Ramos (cell line): Measurements from ENCODE around the gene KRTAP4-4.
"Not testable (repeated sequence)": the region's sequence is repeated elsewhere in the genome, so short reads cannot be mapped to it uniquely, and the experiment has no call there.

ENCODE experiments used
- in situ Hi-C: fragments of 300-500 bp; cut with MboI; formaldehyde crosslinking; loops from one replicate; pipeline ENCODE4 v1.14.3; 2022; ENCODE audit warnings: low sequenced_read_pairs; ENCODE audit not compliant: unreplicated experiment

Gene KRTAP4-4

GRCh38 chr17:41149652-41149985 is 10.9 kb downstream of the KRTAP4-4 start, which contains the start of gene KRTAP4-5:
Gene KRTAP4-5 (minus strand): TSS chr17:41149825. CDS start chr17:41149767, 58 bp downstream.
- in situ Hi-C loops, result no loop called here

GRCh38 chr17:41148971-41149651 is 11.4 kb downstream of the KRTAP4-4 start:
- in situ Hi-C loops, result not testable (repeated sequence)

- in situ Hi-C loops, result no loop called here
Measured at GRCh38 chr17:41147531-41148204, 12.9 kb downstream of the KRTAP4-4 start.

GRCh38 chr17:41145261-41145660 is 15.3 kb downstream of the KRTAP4-4 start:
- in situ Hi-C loops, result no loop called here

DNA sequence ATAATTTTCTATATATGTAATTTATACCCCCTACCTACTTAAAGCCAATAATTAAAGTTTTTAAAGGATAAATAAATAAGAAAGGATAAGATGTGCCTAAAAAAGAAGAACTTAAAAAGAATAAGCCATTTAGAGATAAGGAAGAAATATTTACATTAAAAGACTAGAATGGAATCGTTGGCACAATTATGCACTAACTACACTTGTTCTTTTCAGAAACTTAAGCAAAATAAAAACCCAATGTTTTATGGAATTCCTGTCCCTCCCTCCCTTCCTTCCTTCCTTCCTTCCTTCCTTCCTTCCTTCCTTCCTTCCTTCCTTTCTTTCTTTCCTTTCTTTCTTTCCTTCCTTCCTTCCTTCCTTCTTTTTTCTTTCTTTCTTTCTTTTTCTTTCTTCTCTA is 15.7 kb downstream of the KRTAP4-4 start:
- in situ Hi-C loops, result no loop called here

GRCh38 chr17:41141361-41141760 is 19.2 kb downstream of the KRTAP4-4 start:
- in situ Hi-C loops, result no loop called here

DNA sequence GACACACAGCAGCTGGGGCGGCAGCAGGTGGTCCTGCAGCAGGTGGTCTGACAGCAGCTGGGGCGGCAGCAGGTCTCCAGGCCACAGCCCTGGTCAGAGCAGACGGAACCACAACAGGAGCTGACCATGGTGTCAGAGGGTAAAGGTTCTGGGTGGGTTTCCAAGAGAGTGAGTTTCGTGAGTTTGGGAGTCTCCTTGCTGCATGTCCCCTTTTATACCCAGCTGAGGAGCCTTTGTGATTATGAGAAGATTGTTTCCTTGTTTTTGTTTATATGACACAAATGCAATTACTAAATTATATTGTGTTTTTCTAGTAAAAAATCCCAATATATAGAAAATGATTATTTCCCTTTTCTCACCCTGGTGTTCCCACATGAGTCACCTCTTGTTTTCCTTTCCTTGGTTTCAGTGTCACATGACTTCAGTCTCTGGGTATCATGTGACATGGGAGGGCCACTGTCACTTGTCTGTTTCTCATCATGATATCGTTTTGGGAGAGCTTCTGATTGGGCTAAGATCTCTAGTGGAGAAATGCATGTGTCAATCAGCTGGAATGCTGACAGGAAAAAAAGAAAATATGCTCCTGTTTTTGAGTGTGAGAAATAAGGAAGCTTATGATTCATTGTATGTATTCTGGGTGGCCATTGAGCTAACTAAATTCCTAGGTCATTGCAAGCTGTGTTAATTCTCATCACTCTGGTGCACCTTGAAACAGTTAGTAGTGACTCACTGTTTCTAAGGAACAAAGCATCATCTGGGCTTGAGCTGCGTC is 20.0 kb downstream of the KRTAP4-4 start, which contains the start of gene KRTAP4-6:
TSS of gene KRTAP4-6 (minus strand) at position 185 of the 772 bp plus-strand sequence. CDS start at position 128, 57 bp downstream.
- in situ Hi-C loops, result no loop called here

GRCh38 chr17:41139865-41140264 is 20.7 kb downstream of the KRTAP4-4 start:
- in situ Hi-C loops, result not testable (repeated sequence)

GRCh38 chr17:41133880-41134735 is 26.4 kb downstream of the KRTAP4-4 start:
- in situ Hi-C loops, result no loop called here

DNA sequence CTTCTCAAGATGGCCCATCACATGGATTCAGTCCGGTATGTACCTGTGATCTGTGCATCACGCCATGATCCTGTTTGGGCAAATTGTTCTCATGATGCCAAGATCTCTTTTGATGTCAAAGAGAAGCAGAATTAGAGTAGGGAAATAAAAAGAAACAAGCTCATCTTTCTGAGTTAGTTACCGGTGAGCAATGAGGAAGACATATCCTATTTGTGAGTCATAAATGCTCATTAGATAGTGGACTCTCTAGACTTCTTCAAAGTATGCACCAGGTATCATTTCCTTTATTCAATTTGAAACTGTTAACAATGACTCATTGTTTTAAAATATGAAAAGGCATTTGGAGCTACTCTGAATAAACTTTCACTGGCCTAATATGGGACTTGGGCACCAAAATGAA is 28.6 kb downstream of the KRTAP4-4 start:
- in situ Hi-C loops, result no loop called here

DNA sequence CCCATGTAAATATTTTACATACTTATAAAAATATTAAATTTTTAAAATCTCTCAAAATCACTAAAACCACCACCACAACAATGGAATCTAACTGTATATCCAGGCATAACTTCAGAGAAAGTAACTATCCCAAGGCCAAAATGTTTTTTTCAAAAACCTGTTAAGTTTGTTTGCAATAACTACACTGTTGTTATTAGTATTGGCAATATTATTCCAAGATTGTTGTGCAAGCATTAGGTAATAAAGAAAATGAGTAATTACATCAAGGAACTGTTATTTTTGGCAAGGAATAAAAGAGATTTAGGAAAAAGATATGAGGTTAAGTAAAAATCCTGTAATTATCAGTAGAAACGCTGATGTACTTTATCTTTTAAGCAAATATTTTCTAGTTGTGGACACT is 33.2 kb downstream of the KRTAP4-4 start:
- in situ Hi-C loops, result no loop called here

- in situ Hi-C loops, result no loop called here
Measured at GRCh38 chr17:41126412-41126811, 34.1 kb downstream of the KRTAP4-4 start.

DNA sequence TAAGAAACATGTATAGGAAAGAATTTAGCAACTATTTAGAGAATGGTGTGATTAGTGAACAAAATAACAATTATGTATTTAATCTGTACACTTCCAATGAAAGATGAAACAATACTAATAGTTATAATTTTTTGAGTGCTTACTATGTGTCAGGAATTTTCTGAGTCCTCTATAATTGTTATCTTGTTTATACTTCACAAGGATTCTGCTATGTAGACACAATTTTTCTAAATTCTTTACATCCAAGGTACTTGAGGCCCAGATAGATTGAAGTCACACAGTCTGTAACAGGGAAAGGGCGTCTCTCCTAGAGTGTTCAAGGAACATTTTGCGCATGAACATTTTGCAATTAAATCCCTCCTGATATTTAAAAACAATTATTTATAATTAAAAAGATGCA is 35.5 kb downstream of the KRTAP4-4 start:
- in situ Hi-C loops, result no loop called here

DNA sequence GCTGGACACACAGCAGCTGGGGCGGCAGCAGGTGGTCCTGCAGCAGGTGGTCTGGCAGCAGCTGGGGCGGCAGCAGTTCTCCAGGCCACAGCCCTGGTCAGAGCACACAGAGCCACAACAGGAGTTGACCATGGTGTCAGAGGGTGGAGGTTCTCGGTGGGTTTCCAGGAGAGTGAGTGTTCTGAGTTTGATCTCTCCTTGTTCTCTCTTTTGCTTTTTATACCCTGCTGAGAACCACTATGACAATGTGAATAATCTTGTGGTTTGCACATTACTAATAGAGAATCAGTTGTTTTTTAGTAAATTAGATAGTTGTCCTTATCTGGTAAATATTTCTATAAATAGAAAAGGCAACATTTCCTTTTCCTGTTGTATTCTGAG is 36.6 kb downstream of the KRTAP4-4 start, which contains the start of gene KRTAP4-12:
TSS of gene KRTAP4-12 (minus strand) at position 192 of the 381 bp plus-strand sequence. CDS start at position 132, 60 bp downstream.
- in situ Hi-C loops, result not testable (repeated sequence)

- in situ Hi-C loops, result not testable (repeated sequence)
Measured at GRCh38 chr17:41123292-41123990, 37.1 kb downstream of the KRTAP4-4 start.

- in situ Hi-C loops, result no loop called here
Measured at GRCh38 chr17:41121742-41122141, 38.8 kb downstream of the KRTAP4-4 start.

DNA sequence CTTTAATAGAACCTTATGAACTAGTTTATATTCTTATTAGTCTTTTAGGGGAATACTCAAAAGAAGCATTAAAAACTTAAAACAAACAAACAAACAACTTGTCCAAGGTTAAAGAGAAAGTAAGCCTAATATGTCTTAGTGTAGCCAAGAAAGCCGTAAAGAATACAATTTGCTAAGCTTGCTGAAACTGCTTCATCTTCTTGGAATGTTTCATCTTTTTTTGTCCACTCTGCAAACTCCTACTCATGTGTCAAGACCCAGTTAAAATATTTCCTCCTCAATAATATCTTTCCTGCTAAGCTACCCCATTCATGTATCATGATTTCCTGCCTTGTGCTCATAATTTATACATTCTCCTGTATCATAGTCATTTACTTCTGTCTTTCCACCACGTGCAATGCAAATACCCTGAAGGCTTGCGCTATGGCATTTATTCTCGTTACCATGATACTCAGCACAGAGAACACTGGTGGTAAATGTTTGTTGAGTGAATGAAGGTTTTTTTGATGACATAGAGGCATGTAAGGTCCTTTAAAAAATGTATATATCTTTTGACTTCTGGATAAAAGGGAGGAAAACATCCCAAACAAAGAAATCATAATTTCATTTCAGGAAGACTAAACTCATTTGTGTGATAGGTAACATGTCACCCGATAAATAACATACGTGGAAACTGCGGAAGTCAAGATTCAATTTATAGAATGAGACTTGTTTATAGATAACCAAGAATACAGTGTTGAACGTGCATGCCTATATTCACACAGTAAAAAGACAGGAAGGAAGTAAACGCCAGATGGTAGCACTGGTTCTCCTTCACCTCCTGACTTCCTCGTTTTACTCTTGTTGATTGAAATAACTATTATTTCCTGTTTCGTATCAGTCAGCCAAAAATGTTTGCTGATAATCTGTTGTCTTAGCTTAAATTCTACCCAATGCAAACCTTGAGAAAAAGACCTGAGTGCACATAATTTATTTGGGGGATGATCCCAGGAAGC is 40.6 kb downstream of the KRTAP4-4 start:
- in situ Hi-C loops, result not testable (repeated sequence)

- in situ Hi-C loops, result no loop called here
Measured at GRCh38 chr17:41118721-41119120, 41.8 kb downstream of the KRTAP4-4 start.
